Breast epithelium (tissue), 4 donors: Measurements from ENCODE around the gene ELF4. TPM values are rescaled to one million over a fixed set of nuclear protein-coding genes. Genes with fewer than 3 reads are reported as not detected.

Experiments
- DNase-seq, 2 donors: peaks; one replicate each; pipeline ENCODE4 v3.0.0-alpha.2; 2019; ENCODE audit warnings: low spot score in 2 of 2
- H3K27ac ChIP-seq, 2 donors: fragments of 200-600 bp; sonication (generic) in 1 of 2; one replicate each; pipeline ENCODE4 v1.5.1; 2016 to 2019; ENCODE audit warnings: mild to moderate bottlenecking in 1 of 2
- H3K27me3 ChIP-seq, 2 donors: fragments of 200-600 bp; sonication (generic) in 1 of 2; one replicate each; pipeline versions ENCODE4 v1.5.1 to v1.6.0; 2017 to 2019; ENCODE audit warnings: control low read depth in 1 of 2, mild to moderate bottlenecking in 1 of 2
- H3K36me3 ChIP-seq: fragments of 200-600 bp; one replicate; pipeline ENCODE4 v1.5.1; 2019
- H3K4me1 ChIP-seq, 2 donors: fragments of 200-600 bp; sonication (generic); one replicate each; pipeline ENCODE4 v1.5.1; 2016 to 2019; ENCODE audit warnings: control low read depth in 1 of 2
- H3K4me3 ChIP-seq, 3 donors: fragments of 200-600 bp; sonication (generic); 1 replicate in 2 of 3; 2 replicates in 1 of 3; pipeline ENCODE4 v1.5.1; 2016 to 2019; ENCODE audit warnings: mild to moderate bottlenecking in 3 of 3, moderate library complexity in 2 of 3
- H3K9me3 ChIP-seq, 2 donors: fragments of 200-600 bp; sonication (generic) in 1 of 2; one replicate each; pipeline ENCODE4 v1.5.1; 2016 to 2019; ENCODE audit warnings: control low read depth in 1 of 2
- POLR2A ChIP-seq: fragments of 450-650 bp; IDR thresholded peaks from one replicate; pipeline ENCODE4 v1.6.1; 2016; ENCODE audit warnings: antibody characterized with exemption, mild to moderate bottlenecking, moderate library complexity
- POLR2AphosphoS5 ChIP-seq, 3 donors: sonication (generic); formaldehyde crosslinking; IDR thresholded peaks; one replicate each; pipeline ENCODE4 v1.6.1; 2017; ENCODE audit warnings: antibody characterized with exemption in 3 of 3
- intact Hi-C: fragments of 100-400 bp; cut with DNase I; formaldehyde crosslinking; loops from one replicate; pipeline ENCODE4 v1.15.1; 2023; ENCODE audit warnings: low total_unique reads
- total RNA-seq, 3 donors: library from RNA; depleted of rRNA; stranded (reverse); fragments of >200 nt; gene quantifications; one replicate each; pipeline ENCODE4 v1.1.0, GENCODE V29; 2016
- TF ChIP-seq, protein P1 (sequence below), 3 donors: fragments of 450-650 bp; IDR thresholded peaks; one replicate each; pipeline ENCODE4 v1.5.1; 2016 to 2017; ENCODE audit warnings: antibody characterized with exemption in 3 of 3, mild to moderate bottlenecking in 3 of 3, moderate library complexity in 3 of 3

ELF4 gene
- total RNA-seq, 3 donors from 2014 or later, result 5.3 to 10.7 (median 9.2) TPM

DNA sequence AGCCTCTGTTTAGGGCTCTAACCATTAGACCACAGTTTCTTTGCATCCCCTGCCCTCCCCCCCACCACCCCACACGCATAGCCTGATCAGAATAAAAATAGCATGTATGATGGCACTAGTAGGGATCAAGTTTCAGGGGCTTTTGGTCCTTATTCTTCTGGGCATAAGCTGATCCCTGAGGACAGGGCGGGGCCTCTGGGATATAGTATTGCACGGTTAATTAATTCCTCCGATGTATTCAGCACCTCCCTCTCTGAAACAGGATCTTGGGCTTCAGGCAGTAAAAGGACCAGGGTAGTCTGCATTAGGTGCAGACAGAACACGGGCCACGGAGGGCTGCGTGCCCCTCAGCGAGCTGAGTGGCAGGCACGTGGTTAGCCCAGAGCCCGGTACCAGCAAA, 57.1 kb downstream of the ELF4 start:
- no peak overlapping the region for H3K27ac ChIP-seq
- peaks cover 0 to 6% of the 10 kb centered on the region in 2 donors for H3K27me3 ChIP-seq
- H3K9me3 ChIP-seq, result no peaks in the 10 kb centered on the region
- intact Hi-C loops, result loop anchor here (10.0 kb wide), 1 partner anchor 128 kb away; no protein-coding TSS in a partner anchor
- TF ChIP-seq POLR2A (no peak), POLR2AphosphoS5 (IDR thresholded peaks at IDR 0.05) (no peak)
- TF ChIP-seq, protein P1, sequence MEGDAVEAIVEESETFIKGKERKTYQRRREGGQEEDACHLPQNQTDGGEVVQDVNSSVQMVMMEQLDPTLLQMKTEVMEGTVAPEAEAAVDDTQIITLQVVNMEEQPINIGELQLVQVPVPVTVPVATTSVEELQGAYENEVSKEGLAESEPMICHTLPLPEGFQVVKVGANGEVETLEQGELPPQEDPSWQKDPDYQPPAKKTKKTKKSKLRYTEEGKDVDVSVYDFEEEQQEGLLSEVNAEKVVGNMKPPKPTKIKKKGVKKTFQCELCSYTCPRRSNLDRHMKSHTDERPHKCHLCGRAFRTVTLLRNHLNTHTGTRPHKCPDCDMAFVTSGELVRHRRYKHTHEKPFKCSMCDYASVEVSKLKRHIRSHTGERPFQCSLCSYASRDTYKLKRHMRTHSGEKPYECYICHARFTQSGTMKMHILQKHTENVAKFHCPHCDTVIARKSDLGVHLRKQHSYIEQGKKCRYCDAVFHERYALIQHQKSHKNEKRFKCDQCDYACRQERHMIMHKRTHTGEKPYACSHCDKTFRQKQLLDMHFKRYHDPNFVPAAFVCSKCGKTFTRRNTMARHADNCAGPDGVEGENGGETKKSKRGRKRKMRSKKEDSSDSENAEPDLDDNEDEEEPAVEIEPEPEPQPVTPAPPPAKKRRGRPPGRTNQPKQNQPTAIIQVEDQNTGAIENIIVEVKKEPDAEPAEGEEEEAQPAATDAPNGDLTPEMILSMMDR (IDR thresholded peaks at IDR 0.05), result no peak
- H3K4me1 ChIP-seq, result no peaks in the 10 kb centered on the region
- H3K36me3 ChIP-seq, result no peaks in the 10 kb centered on the region
- DNase-seq, result no peak
- H3K4me3 ChIP-seq, result no peak overlapping the region

DNA sequence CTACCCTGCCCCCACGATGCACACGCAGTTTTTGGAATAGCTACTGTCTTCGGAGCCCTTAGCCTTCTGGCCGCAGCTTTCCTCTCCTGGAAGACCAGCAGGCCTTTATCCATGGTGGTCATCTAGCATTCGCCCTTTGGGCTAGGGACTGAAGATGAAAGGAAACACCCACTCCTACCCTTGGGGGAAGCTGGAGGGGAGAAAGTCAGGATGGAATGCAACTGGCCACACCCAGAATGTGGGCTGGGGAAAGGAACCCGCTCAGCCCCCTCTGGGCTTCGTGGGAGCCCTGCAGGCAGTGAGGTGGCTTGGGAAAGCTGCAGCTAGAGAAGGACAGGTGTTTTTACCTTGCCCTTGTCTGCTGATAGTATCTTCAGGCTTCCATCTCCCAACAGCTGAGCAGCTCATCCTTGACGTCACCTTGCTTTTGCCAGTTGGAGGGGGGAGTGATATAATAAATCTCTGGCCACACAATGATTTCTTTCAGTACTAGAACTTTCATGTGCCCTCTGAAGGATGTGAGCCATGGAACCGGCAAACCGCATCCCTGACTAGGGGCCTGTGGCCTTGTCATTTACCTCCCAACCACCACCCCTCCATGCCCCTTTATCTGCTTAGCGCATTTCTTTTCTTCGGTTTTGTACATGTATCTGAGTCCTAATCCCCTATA, 59.0 kb downstream of the ELF4 start:
- H3K36me3 ChIP-seq, result no peaks in the 10 kb centered on the region
- intact Hi-C loops, result loop anchor here (10.0 kb wide), 1 partner anchor 127 kb away; no protein-coding TSS in a partner anchor
- TF ChIP-seq POLR2A, result no peak
- TF ChIP-seq, protein P1 (IDR thresholded peaks at IDR 0.05), result no peak
- TF ChIP-seq POLR2AphosphoS5 (IDR thresholded peaks at IDR 0.05), result no peak

DNA sequence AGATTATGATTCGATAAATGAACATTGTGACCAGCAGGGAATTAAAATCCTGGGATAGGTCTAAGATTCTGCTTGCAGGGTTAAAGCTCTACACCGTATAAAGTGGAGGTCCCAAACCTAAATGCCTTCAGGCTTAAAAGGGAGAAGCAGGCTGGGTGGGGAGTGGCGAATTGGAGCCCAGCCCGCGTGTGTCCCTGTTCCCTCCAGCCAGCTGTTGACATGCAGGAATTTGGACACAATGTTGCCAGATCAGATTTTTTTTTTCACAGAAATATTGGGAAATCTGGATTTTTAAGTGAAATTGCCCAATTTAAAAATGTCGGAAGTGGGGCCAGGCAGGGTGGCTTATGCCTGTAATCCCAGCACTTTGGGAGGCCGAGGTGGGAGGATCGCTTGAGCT, 60.5 kb downstream of the ELF4 start:
- no peak for DNase-seq
- no peaks in the 10 kb centered on the region for H3K36me3 ChIP-seq
- intact Hi-C loops, result loop anchor here (5.0 to 10.0 kb wide), 3 partner anchors 65 to 238 kb away; partner anchors contain the start of gene BCORL1

More for the DNA sequence above, 59.0 kb downstream of the ELF4 start:
- no peak for DNase-seq
- no peaks in the 10 kb centered on the region for H3K9me3 ChIP-seq
- no peak overlapping the region for H3K4me3 ChIP-seq
- peaks cover 0 to 6% of the 10 kb centered on the region in 2 donors for H3K27me3 ChIP-seq
- no peak overlapping the region for H3K27ac ChIP-seq
- H3K4me1 ChIP-seq, result no peaks in the 10 kb centered on the region

DNA sequence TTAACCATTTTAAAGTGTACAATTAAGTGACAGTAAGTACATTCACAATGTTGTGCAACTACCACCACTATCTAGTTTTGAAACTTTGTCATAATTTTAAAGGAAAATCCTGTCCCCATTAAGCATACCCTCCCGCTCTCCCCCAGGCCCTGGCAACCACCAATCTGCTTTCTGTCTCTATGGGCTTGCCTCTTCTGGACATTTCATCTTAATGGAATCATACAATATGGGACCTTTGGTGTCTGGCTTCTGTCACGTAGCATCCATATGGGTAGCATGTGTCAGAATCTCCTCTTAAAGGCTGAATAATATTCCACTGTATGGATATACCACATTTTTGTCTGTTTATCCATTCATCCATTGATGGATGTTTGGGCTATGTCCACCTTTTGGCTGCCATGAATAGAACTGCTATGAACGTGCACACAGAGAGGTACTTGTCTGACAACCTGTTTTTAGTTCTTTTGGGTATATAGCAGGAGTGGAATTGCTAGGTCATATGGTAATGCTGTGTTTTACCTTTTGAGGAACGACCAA, 61.5 kb downstream of the ELF4 start:
- H3K4me3 ChIP-seq, result no peak overlapping the region
- H3K36me3 ChIP-seq, result no peaks in the 10 kb centered on the region
- peaks cover 0 to 6% of the 10 kb centered on the region in 2 donors for H3K27me3 ChIP-seq
- H3K27ac ChIP-seq, result no peak overlapping the region
- H3K4me1 ChIP-seq, result no peaks in the 10 kb centered on the region
- no peak for DNase-seq
- no peaks in the 10 kb centered on the region for H3K9me3 ChIP-seq
- TF ChIP-seq, protein P1 (IDR thresholded peaks at IDR 0.05), result no peak
- TF ChIP-seq POLR2AphosphoS5 (IDR thresholded peaks at IDR 0.05) (no peak), POLR2A (no peak)
- intact Hi-C loops, result loop anchor here (5.0 to 10.0 kb wide), 2 partner anchors 64 to 236 kb away; partner anchors contain the start of gene BCORL1

More for the DNA sequence above, 60.5 kb downstream of the ELF4 start:
- peaks cover 0 to 6% of the 10 kb centered on the region in 2 donors for H3K27me3 ChIP-seq
- no peak overlapping the region for H3K27ac ChIP-seq
- H3K4me1 ChIP-seq, result no peaks in the 10 kb centered on the region
- H3K9me3 ChIP-seq, result no peaks in the 10 kb centered on the region
- no peak for TF ChIP-seq POLR2AphosphoS5 (IDR thresholded peaks at IDR 0.05)
- TF ChIP-seq, protein P1 (IDR thresholded peaks at IDR 0.05), result no peak
- TF ChIP-seq POLR2A, result no peak
- H3K4me3 ChIP-seq, result no peak overlapping the region

DNA sequence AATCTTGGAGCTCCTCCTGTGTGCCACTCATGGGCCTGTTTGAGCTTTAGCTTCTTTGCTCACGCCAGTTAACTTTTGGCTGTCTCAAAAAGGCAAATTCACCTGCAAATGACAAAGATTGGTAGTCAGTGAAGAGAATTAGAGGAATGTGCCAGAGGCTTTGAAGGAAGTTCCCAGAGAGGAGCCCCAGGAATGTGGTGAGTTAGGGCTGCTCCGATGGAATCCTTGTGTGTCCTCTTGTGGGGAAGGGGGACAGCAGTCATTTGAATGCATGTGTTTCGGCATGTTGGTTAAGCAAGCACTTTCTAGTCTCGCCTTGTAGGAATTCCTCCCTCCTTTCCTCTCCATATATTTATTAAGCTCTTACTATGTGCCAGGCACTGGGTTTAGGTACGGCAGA, 62.9 kb downstream of the ELF4 start:
- intact Hi-C loops, result loop anchor here (5.0 to 10.0 kb wide), 2 partner anchors 63 to 235 kb away; partner anchors contain the start of gene BCORL1
- Histone ChIP-seq H3K4me3 (no peak overlapping the region), H3K36me3 (no peaks in the 10 kb centered on the region), H3K27ac (no peak overlapping the region), H3K9me3 (no peaks in the 10 kb centered on the region), H3K4me1 (no peaks in the 10 kb centered on the region), H3K27me3 (no peaks in the 10 kb centered on the region)
- DNase-seq, result no peak
- TF ChIP-seq POLR2AphosphoS5 (IDR thresholded peaks at IDR 0.05), result no peak
- TF ChIP-seq POLR2A, result no peak
- TF ChIP-seq, protein P1 (IDR thresholded peaks at IDR 0.05), result no peak
